HCT116 (cell line): Measurements from ENCODE around the gene ERCC4. TPM values are rescaled to one million over a fixed set of nuclear protein-coding genes. Genes with fewer than 3 reads are reported as not detected.

ENCODE experiments used
- ATAC-seq: fragments of 200-7000 bp; cut with Tn5 transposase; 2 replicates; pipeline ENCODE4 v1.9.1; 2020; ENCODE audit warnings: mild to moderate bottlenecking, moderate library complexity
- BruUV-seq: library from RNA; stranded (reverse); fragments of 400-500 nt; replicated peaks from 2 replicates; lab custom pipeline; 2021; lab: Mats Ljungman, UMichigan
- CTCF ChIA-PET: fragments of 300-600 bp; sonication (Branson Sonifier 250); formaldehyde crosslinking; loops from one replicate; lab custom pipeline; 2021; ENCODE audit warnings: antibody characterized with exemption; lab: Charles Lee
- POLR2A ChIA-PET: fragments of 300-600, 350-600 bp; sonication (Branson Sonifier 250); formaldehyde crosslinking; loops from one replicate; lab custom pipeline; 2021; ENCODE audit warnings: antibody characterized with exemption; lab: Charles Lee
- RAD21 ChIA-PET, 2 experiments: fragments of 300-600 bp; sonication (Branson Sonifier 250); formaldehyde crosslinking; loops; one replicate each; lab custom pipeline; 2023; ENCODE audit warnings: low total read pairs in 2 of 2; ENCODE audit not compliant: uncharacterized antibody in 2 of 2, unreplicated experiment in 2 of 2, low non-redundant PET in 1 of 2; lab: Charles Lee
- DNase-seq: peaks from one replicate; pipeline ENCODE4 v3.0.0-alpha.2; 2010; ENCODE audit warnings: low read depth, low spot score
- H2AFZ ChIP-seq: fragments of 200-600 bp; shearing (Covaris generic), sonication (generic); 2 replicates; pipeline ENCODE4 v1.6.1; 2017; ENCODE audit warnings: low read depth, mixed run types, mixed read lengths, antibody characterized with exemption, low read length; ENCODE audit not compliant: poor library complexity, severe bottlenecking
- H3K27ac ChIP-seq: 2 replicates; pipeline ENCODE4 v1.5.1; 2012; ENCODE audit warnings: low read depth, low read length
- H3K27me3 ChIP-seq: fragments of 200-600 bp; sonication (generic); 2 replicates; pipeline ENCODE4 v1.6.1; 2016; ENCODE audit warnings: mixed run types, low read length, mixed read lengths; ENCODE audit not compliant: insufficient read depth
- H3K36me3 ChIP-seq, 2 experiments: fragments of 200-500 bp in 1 of 2; fragments of 200-600 bp in 1 of 2; sonication (Bioruptor generic) in 1 of 2; sonication (generic) in 1 of 2; 2 replicates each; pipeline versions ENCODE4 v1.5.1 to v1.6.1; 2014 to 2016; ENCODE audit warnings: low read length in 2 of 2, inconsistent platforms in 1 of 2, mixed read lengths in 1 of 2, mixed run types in 1 of 2; ENCODE audit not compliant: insufficient read depth in 2 of 2, control insufficient read depth in 1 of 2
- H3K4me1 ChIP-seq, 2 experiments: fragments of 200-600 bp in 1 of 2; sonication (generic) in 1 of 2; 2 replicates each; pipeline versions ENCODE4 v1.5.1 to v1.6.1; 2012 to 2017; ENCODE audit warnings: low read length in 2 of 2, inconsistent platforms in 1 of 2, mild to moderate bottlenecking in 1 of 2, mixed read lengths in 1 of 2, mixed run types in 1 of 2, moderate library complexity in 1 of 2; ENCODE audit not compliant: insufficient read depth in 2 of 2, control insufficient read depth in 1 of 2
- H3K4me2 ChIP-seq: fragments of 200-600 bp; sonication (generic); 2 replicates; pipeline ENCODE4 v1.6.1; 2017; ENCODE audit warnings: mixed run types, low read length, mixed read lengths
- H3K4me3 ChIP-seq, 2 experiments: fragments of 200-600 bp in 1 of 2; sonication (generic) in 1 of 2; replicated peaks in 1 of 2; 2 replicates each; pipeline ENCODE4 v1.5.1; 2011 to 2016; ENCODE audit warnings: low read length in 2 of 2, control low read depth in 1 of 2, low read depth in 1 of 2, mild to moderate bottlenecking in 1 of 2, mixed read lengths in 1 of 2, mixed run types in 1 of 2
- H3K79me2 ChIP-seq: fragments of 200-600 bp; sonication (generic); 2 replicates; pipeline ENCODE4 v1.6.1; 2017; ENCODE audit warnings: mild to moderate bottlenecking, mixed run types, low read length, moderate library complexity, mixed read lengths; ENCODE audit not compliant: insufficient read depth
- H3K9ac ChIP-seq: fragments of 200-600 bp; sonication (generic); 2 replicates; pipeline ENCODE4 v1.6.1; 2016; ENCODE audit warnings: low read length, mixed read lengths
- H3K9me2 ChIP-seq: fragments of 200-600 bp; sonication (generic), shearing (Covaris generic); 2 replicates; pipeline ENCODE4 v1.6.1; 2017; ENCODE audit warnings: mixed run types, mild to moderate bottlenecking, moderate library complexity; ENCODE audit not compliant: insufficient read depth
- H3K9me3 ChIP-seq, 2 experiments: fragments of 200-500 bp in 1 of 2; fragments of 200-600 bp in 1 of 2; sonication (Bioruptor generic) in 1 of 2; sonication (generic) in 1 of 2; 2 replicates each; pipeline ENCODE4 v1.6.1; 2014 to 2017; ENCODE audit warnings: low read length in 2 of 2, mixed read lengths in 2 of 2, inconsistent platforms in 1 of 2, low read depth in 1 of 2, mild to moderate bottlenecking in 1 of 2, mixed run types in 1 of 2, moderate library complexity in 1 of 2; ENCODE audit not compliant: control insufficient read depth in 1 of 2, insufficient read depth in 1 of 2
- H4K20me1 ChIP-seq: fragments of 200-600 bp; sonication (generic), shearing (Covaris generic); 2 replicates; pipeline ENCODE4 v1.6.1; 2017; ENCODE audit warnings: mixed run types, mild to moderate bottlenecking, moderate library complexity; ENCODE audit not compliant: insufficient read depth
- CBX3 ChIP-seq: IDR thresholded peaks from 2 replicates; pipeline ENCODE4 v1.6.1; 2012; ENCODE audit warnings: low read depth
- CEBPB ChIP-seq: IDR thresholded peaks from 2 replicates; pipeline ENCODE4 v1.6.1; 2012; ENCODE audit warnings: low read depth
- CTCF ChIP-seq, 3 experiments: fragments of 200-600 bp in 1 of 3; sonication (generic) in 1 of 3; IDR thresholded peaks in 2 of 3; conservative IDR thresholded peaks in 1 of 3; 2 replicates each; pipeline ENCODE4 v1.5.1; 2012 to 2017; ENCODE audit warnings: low read depth in 2 of 3, low read length in 2 of 3, antibody characterized with exemption in 1 of 3, borderline replicate concordance in 1 of 3, control low read depth in 1 of 3, mild to moderate bottlenecking in 1 of 3, mixed read lengths in 1 of 3, mixed run types in 1 of 3, moderate library complexity in 1 of 3; ENCODE audit not compliant: insufficient read depth in 1 of 3
- FOSL1 ChIP-seq: IDR thresholded peaks from 2 replicates; pipeline ENCODE4 v1.6.1; 2012; ENCODE audit warnings: low read depth
- RAD21 ChIP-seq: IDR thresholded peaks from 2 replicates; pipeline ENCODE4 v1.6.1; 2012; ENCODE audit warnings: low read depth, mild to moderate bottlenecking
- SIN3A ChIP-seq: IDR thresholded peaks from 2 replicates; pipeline ENCODE4 v1.6.1; 2012; ENCODE audit warnings: low read depth
- SP1 ChIP-seq: IDR thresholded peaks from 2 replicates; pipeline ENCODE4 v1.6.1; 2012; ENCODE audit warnings: low read depth
- intact Hi-C: fragments of 100-400 bp; cut with micrococcal nuclease; formaldehyde crosslinking; loops from 2 replicates; pipeline ENCODE4 v1.10.0; 2022
- total RNA-seq: library from RNA; stranded (reverse); gene quantifications from one replicate; pipeline ENCODE4 v1.2.1, GENCODE V29; 2021; ENCODE audit not compliant: unreplicated experiment
- TF ChIP-seq, protein P1 (sequence below): IDR thresholded peaks from 2 replicates; pipeline ENCODE4 v1.6.1; 2012; ENCODE audit warnings: low read depth
- TF ChIP-seq, protein P2 (sequence below): IDR thresholded peaks from 2 replicates; pipeline ENCODE4 v1.6.1; 2012

Gene ERCC4
- total RNA-seq, 1 experiment from 2014 or later: 10.4 TPM

DNA sequence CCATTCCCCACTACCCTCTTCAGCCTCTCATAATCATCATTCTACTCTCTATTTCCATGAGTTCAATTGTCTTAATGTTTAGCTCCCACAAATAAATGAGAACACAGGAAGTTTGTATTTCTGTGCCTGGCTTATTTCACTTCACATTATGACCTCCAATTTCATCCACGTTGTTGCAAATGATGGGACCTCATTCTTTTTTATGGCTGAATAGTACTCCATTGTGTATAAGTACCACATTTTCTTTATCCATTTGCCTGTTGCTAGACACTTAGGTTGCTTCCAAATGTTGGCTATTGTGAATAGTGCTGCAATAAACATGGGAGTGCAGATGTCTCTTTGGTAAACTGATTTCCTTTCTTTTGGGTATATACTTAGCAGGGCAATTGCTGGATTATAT lies 42.3 kb downstream of the ERCC4 start (continued):
- TF ChIP-seq, protein P1, sequence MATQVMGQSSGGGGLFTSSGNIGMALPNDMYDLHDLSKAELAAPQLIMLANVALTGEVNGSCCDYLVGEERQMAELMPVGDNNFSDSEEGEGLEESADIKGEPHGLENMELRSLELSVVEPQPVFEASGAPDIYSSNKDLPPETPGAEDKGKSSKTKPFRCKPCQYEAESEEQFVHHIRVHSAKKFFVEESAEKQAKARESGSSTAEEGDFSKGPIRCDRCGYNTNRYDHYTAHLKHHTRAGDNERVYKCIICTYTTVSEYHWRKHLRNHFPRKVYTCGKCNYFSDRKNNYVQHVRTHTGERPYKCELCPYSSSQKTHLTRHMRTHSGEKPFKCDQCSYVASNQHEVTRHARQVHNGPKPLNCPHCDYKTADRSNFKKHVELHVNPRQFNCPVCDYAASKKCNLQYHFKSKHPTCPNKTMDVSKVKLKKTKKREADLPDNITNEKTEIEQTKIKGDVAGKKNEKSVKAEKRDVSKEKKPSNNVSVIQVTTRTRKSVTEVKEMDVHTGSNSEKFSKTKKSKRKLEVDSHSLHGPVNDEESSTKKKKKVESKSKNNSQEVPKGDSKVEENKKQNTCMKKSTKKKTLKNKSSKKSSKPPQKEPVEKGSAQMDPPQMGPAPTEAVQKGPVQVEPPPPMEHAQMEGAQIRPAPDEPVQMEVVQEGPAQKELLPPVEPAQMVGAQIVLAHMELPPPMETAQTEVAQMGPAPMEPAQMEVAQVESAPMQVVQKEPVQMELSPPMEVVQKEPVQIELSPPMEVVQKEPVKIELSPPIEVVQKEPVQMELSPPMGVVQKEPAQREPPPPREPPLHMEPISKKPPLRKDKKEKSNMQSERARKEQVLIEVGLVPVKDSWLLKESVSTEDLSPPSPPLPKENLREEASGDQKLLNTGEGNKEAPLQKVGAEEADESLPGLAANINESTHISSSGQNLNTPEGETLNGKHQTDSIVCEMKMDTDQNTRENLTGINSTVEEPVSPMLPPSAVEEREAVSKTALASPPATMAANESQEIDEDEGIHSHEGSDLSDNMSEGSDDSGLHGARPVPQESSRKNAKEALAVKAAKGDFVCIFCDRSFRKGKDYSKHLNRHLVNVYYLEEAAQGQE: no peak
- TF ChIP-seq CEBPB (no peak), SIN3A (no peak), CTCF (IDR thresholded peaks at IDR 0.05 in 2 of 3, conservative IDR thresholded peaks at IDR 0.05 in 1 of 3; ENCODE audit: borderline replicate concordance in 1 of 3, insufficient read depth in 1 of 3, low read depth in 2 of 3, low read length in 2 of 3) (no peak)
- TF ChIP-seq, protein P2, sequence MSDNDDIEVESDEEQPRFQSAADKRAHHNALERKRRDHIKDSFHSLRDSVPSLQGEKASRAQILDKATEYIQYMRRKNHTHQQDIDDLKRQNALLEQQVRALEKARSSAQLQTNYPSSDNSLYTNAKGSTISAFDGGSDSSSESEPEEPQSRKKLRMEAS: no peak
- TF ChIP-seq, all 23 proteins: peak for 0

GRCh38 chr16:13968835-13969234 lies 48.9 kb downstream of the ERCC4 start:
- no peak for ATAC-seq
- no peak for DNase-seq
- Histone ChIP-seq H3K9me3 (no peaks in the 10 kb centered on the region; a peak in 1 of 4 replicates), H3K27ac (no peak overlapping the region), H3K9ac (no peak overlapping the region), H3K4me1 (no peaks in the 10 kb centered on the region), H3K4me3 (no peak overlapping the region), H4K20me1 (no peaks in the 10 kb centered on the region), H2AFZ (no peak overlapping the region), H3K9me2 (no peaks in the 10 kb centered on the region), H3K79me2 (no peaks in the 10 kb centered on the region), H3K4me2 (no peak overlapping the region), H3K36me3 (no peaks in the 10 kb centered on the region), H3K27me3 (no peaks in the 10 kb centered on the region)
- POLR2A ChIA-PET: no interaction called here
- CTCF ChIA-PET: interaction anchor here (0.6 to 1.4 kb wide), 2 partner anchors 49 to 593 kb away, joined by 3 to 4 read pairs; partner anchors contain the start of gene ERCC4
- intact Hi-C loops: no loop called here
- no TSS peak for BruUV-seq
- RAD21 ChIA-PET: interaction anchor here in 1 of 2 experiments (0.7 kb wide), 1 partner anchor 38 kb away, joined by 3 read pairs; no protein-coding TSS in a partner anchor
- TF ChIP-seq RAD21: peak; percentile 29; the same call in 1 of the 2 replicates
- TF ChIP-seq FOSL1: no peak
- TF ChIP-seq SP1: no peak
- TF ChIP-seq CBX3: no peak
- TF ChIP-seq, protein P2: no peak
- TF ChIP-seq, all 23 proteins: peak for 1
